Measurements from ENCODE around the gene CHRNG.
"Not testable (repeated sequence)": the region's sequence is repeated elsewhere in the genome, so short reads cannot be mapped to it uniquely, and the experiment has no call there.

CHRNG gene

GRCh38 chr2:232526372-232526941 is 13.0 kb upstream of the CHRNG start:
- TF ChIP-seq CTCF (IDR thresholded peaks at IDR 0.05; ENCODE audit: low read depth, low read length) = no peak
- H3K4me3 ChIP-seq (replicated peaks in 1 of 2; ENCODE audit: low read depth in 2 of 2, low read length in 2 of 2) = no peak overlapping the region
- no peak for DNase-seq (ENCODE audit: low read depth in 2 of 2)

GRCh38 chr2:232527905-232528470 is 11.5 kb upstream of the CHRNG start:
- DNase-seq (ENCODE audit: low read depth in 2 of 2) = no peak
- no peak for TF ChIP-seq CTCF (IDR thresholded peaks at IDR 0.05; ENCODE audit: low read depth, low read length)

DNA sequence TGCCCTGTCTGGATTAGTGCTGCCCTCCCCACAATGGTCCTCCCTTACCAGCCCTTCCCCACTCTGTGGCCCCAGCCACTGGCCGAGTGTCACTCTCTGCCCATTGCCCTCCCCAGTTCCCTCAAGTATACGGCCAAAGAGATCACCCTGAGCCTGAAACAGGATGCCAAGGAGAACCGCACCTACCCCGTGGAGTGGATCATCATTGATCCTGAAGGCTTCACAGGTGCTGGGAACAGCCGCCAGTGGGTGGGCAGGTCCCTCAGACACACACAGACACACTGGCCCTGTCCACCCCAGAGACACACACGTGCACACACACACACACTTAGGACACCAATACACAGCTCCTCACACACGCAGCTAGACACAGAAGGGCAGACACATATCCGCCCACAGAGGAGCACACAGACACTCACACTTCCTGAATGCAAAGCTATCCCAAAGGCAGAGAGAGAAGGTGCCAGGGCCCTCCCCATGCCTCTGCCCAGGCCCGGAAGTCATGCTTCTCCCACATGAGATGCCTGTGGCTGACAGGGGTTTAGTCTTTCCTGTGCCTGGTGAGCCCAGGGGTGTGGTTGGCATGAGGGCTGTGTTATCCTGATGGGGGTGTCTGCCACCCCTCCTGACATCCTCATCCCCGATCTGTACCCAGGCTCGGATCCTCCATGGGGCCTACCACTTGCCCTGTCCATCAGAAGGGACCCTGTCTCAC is 10.6 kb upstream of the CHRNG start:
- TF ChIP-seq CTCF (IDR thresholded peaks at IDR 0.05; ENCODE audit: low read depth, low read length) = no peak
- no peak for DNase-seq (ENCODE audit: low read depth in 2 of 2)
- H3K4me3 ChIP-seq (replicated peaks in 1 of 2; ENCODE audit: low read depth in 2 of 2, low read length in 2 of 2) = no peak overlapping the region

More at GRCh38 chr2:232527905-232528470, 11.5 kb upstream of the CHRNG start:
- H3K4me3 ChIP-seq (replicated peaks in 1 of 2; ENCODE audit: low read depth in 2 of 2, low read length in 2 of 2) = no peak overlapping the region

GRCh38 chr2:232529806-232530547 is 9.5 kb upstream of the CHRNG start:
- no peak overlapping the region for H3K4me3 ChIP-seq (replicated peaks in 1 of 2; ENCODE audit: low read depth in 2 of 2, low read length in 2 of 2)
- no peak for TF ChIP-seq CTCF (IDR thresholded peaks at IDR 0.05; ENCODE audit: low read depth, low read length)
- no peak for DNase-seq (ENCODE audit: low read depth in 2 of 2)

- no peak for TF ChIP-seq CTCF (IDR thresholded peaks at IDR 0.05; ENCODE audit: low read depth, low read length)
- DNase-seq (ENCODE audit: low read depth in 2 of 2) = no peak
- no peak overlapping the region for H3K4me3 ChIP-seq (replicated peaks in 1 of 2; ENCODE audit: low read depth in 2 of 2, low read length in 2 of 2)
Measured at GRCh38 chr2:232530626-232531260, 8.7 kb upstream of the CHRNG start.

GRCh38 chr2:232532419-232532818 is 7.1 kb upstream of the CHRNG start:
- DNase-seq (ENCODE audit: low read depth in 2 of 2) = no peak
- no peak for TF ChIP-seq CTCF (IDR thresholded peaks at IDR 0.05; ENCODE audit: low read depth, low read length)
- H3K4me3 ChIP-seq (replicated peaks in 1 of 2; ENCODE audit: low read depth in 2 of 2, low read length in 2 of 2) = no peak overlapping the region

DNA sequence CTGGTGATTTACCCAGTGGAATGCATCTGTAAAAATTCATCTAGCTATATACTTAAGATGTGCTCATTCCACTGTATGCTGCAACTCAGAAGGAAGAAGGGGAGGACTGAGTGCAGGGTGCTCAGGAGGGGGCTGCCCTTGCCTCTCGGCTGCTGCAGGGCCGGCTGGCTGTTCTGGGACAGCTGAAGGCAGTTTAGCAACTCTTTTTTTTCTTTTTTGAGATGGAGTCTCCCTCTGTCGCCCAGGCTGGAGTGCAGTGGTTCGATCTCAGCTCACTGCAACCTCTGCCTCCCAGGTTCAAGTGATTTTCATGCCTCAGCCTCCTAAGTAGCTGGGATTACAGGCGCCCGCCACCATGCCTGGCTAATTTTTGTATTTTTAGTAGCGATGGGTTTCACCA is 6.7 kb upstream of the CHRNG start:
- not testable (repeated sequence) for H3K4me3 ChIP-seq (replicated peaks in 1 of 2; ENCODE audit: low read depth in 2 of 2, low read length in 2 of 2); DNase-seq (ENCODE audit: low read depth in 2 of 2)

Measured in cardiac fibroblast (primary cell).